Activated B cell treated with CpG ODN at 0.5 μM for 24 hours (primary cell): ENCODE measurements around the gene ATP10D. TPM values are rescaled to one million over a fixed set of nuclear protein-coding genes. Genes with fewer than 3 reads are reported as not detected.

Experiments
- ATAC-seq: fragments of 200-7000 bp; cut with Tn5 transposase; one replicate; pipeline ENCODE4 v1.10.0; 2021; ENCODE audit warnings: low read depth, mild to moderate bottlenecking, moderate library complexity
- CTCF ChIA-PET: fragments of 350-600 bp; sonication (Branson Sonifier 250); formaldehyde crosslinking; loops from one replicate; lab custom pipeline; 2021; ENCODE audit warnings: antibody characterized with exemption; lab: Charles Lee
- POLR2A ChIA-PET: fragments of 350-600 bp; sonication (Branson Sonifier 250); formaldehyde crosslinking; loops from one replicate; lab custom pipeline; 2021; ENCODE audit warnings: antibody characterized with exemption; lab: Charles Lee
- DNase-seq: peaks from one replicate; pipeline ENCODE4 v3.0.0; 2022
- H3K27ac Mint-ChIP-seq: one replicate; pipeline ENCODE4 v1.8.0; 2020; ENCODE audit warnings: mixed read lengths
- H3K27me3 Mint-ChIP-seq: one replicate; pipeline ENCODE4 v1.8.0; 2021; ENCODE audit warnings: mixed read lengths
- H3K36me3 Mint-ChIP-seq: one replicate; pipeline ENCODE4 v1.8.0; 2021; ENCODE audit warnings: low read depth, mixed read lengths
- H3K4me1 Mint-ChIP-seq: one replicate; pipeline ENCODE4 v1.8.0; 2021; ENCODE audit warnings: mixed read lengths
- H3K4me3 Mint-ChIP-seq: one replicate; pipeline ENCODE4 v1.8.0; 2020; ENCODE audit warnings: mild to moderate bottlenecking, mixed read lengths
- H3K9me3 Mint-ChIP-seq: one replicate; pipeline ENCODE4 v1.8.0; 2020; ENCODE audit warnings: mixed read lengths
- CTCF ChIP-seq: fragments of 200-600 bp; IDR thresholded peaks from one replicate; pipeline ENCODE4 v1.8.0; 2022; ENCODE audit warnings: antibody characterized with exemption, mild to moderate bottlenecking
- intact Hi-C: fragments of 100-400 bp; cut with micrococcal nuclease; formaldehyde crosslinking; loops from one replicate; pipeline ENCODE4 v1.15.1; 2024
- total RNA-seq: library from RNA; stranded (reverse); gene quantifications from 2 replicates; pipeline ENCODE4 v1.2.3, GENCODE V29; 2022

Gene ATP10D
- total RNA-seq, 1 donor from 2014 or later, result 31.6 TPM

DNA sequence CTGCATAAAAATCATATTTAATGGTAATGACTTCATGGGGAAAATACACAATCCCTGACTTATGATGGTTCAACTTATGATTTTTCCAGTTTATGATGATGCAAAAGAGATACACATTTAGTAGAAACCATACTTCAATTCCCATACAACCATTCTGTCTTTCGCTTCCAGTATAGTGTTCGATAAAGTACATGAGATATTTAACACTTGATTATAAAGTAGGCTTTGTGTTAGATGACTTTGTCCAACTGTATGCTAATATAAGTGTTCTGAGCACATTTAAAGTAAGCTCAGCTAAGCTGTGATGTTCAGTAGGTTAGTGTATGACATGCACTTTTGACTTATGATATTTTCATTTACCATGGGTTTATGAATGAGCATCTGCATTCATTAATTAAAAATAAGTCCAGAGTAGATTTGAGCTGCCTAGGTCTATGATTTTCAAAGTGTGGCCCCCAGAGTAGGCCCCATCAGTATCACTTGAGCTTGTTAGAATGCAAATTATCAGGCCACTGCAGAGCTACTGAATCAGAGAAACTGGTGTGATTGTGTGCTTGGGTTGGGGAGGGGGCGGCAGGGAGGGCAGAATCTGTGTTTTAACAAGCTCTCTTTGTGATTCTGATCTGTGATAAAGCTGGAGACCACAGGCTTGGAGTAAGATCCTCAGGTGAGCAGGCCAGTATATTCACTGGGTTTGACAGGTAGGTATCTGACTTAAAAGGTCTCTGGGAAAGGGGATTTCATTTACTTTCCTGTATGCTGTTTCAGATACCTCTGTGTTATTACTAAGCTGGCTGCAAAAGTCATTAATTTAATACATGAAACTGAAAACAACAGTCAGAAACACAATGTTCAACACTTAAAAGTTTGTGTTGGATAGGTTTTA is 8.4 kb downstream of the ATP10D start:
- Mint-ChIP-seq H3K4me3 (peak overlapping the region; percentile 59), H3K36me3 (peaks cover 13% of the 10 kb centered on the region), H3K9me3 (peaks cover 8% of the 10 kb centered on the region), H3K27me3 (no peaks in the 10 kb centered on the region), H3K27ac (peak overlapping the region; percentile 80), H3K4me1 (peaks cover 60% of the 10 kb centered on the region)
- ATAC-seq (peak; percentile 49), DNase-seq (no peak)
- ChIA-PET CTCF (interaction anchor here (0.6 to 1.8 kb wide), 5 partner anchors 8 to 71 kb away, joined by 3 to 9 read pairs (median 4); partner anchors contain the start of genes ATP10D and COMMD8), POLR2A (interaction anchor here (0.9 to 2.6 kb wide), 5 partner anchors 8 to 70 kb away, joined by 3 to 12 read pairs (median 6); partner anchors contain the start of genes ATP10D and COMMD8)
- no peak for TF ChIP-seq CTCF
- intact Hi-C loops, result loop anchor here (1.0 kb wide), 1 partner anchor 8 kb away; the partner anchor contains the start of gene ATP10D

- Mint-ChIP-seq H3K4me1 (peaks cover 54% of the 10 kb centered on the region), H3K27ac (peak overlapping the region; percentile 80), H3K36me3 (peaks cover 10% of the 10 kb centered on the region), H3K27me3 (no peaks in the 10 kb centered on the region), H3K9me3 (peaks cover 3% of the 10 kb centered on the region), H3K4me3 (no peak overlapping the region)
- no peak for ATAC-seq
- POLR2A ChIA-PET, result interaction anchor here (1.0 to 2.6 kb wide), 4 partner anchors 9 to 38 kb away, joined by 3 to 12 read pairs (median 6); partner anchors contain the start of genes ATP10D and COMMD8
- intact Hi-C loops, result loop anchor here (1.0 kb wide), 1 partner anchor 9 kb away; the partner anchor contains the start of gene ATP10D
- CTCF ChIA-PET, result interaction anchor here (0.7 to 1.8 kb wide), 4 partner anchors 9 to 70 kb away, joined by 3 to 9 read pairs (median 4); partner anchors contain the start of genes ATP10D and COMMD8
- no peak for TF ChIP-seq CTCF
- no peak for DNase-seq
Observed at GRCh38 chr4:47494124-47494430, 9.0 kb downstream of the ATP10D start.

DNA sequence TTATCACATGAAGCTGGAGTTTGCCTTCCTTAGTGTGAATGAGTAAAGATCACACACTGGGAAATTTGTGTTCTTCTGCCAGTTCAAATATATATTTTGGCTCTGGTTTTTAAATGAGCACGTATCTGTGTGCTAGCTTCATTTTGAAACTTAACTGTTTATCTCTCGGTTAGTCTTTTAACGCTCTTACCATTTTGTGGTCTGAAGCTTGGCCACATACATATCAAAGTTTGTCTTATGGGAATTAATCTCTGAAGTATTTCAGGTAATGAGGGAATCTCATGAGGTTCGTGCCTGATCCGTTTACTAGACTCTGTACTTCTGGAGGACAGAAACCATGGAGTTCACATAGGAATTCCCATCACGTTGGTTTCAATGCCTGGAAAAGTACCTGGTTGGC is 13.8 kb downstream of the ATP10D start:
- Mint-ChIP-seq H3K4me1 (peaks cover 19% of the 10 kb centered on the region), H3K36me3 (peaks cover 4% of the 10 kb centered on the region), H3K4me3 (no peak overlapping the region), H3K9me3 (no peaks in the 10 kb centered on the region), H3K27me3 (no peaks in the 10 kb centered on the region), H3K27ac (no peak overlapping the region)
- CTCF ChIA-PET, result interaction anchor here (1.3 kb wide), 1 partner anchor 12 kb away, joined by 3 read pairs; no protein-coding TSS in a partner anchor
- no peak for ATAC-seq
- POLR2A ChIA-PET, result interaction anchor here (0.6 to 5.2 kb wide), 5 partner anchors 9 to 36 kb away, joined by 3 to 40 read pairs (median 4); partner anchors contain the start of genes ATP10D and COMMD8
- TF ChIP-seq CTCF, result no peak
- no peak for DNase-seq
- intact Hi-C loops, result loop anchor here (1.0 kb wide), 4 partner anchors 9 to 36 kb away; partner anchors contain the start of genes ATP10D and COMMD8

- POLR2A ChIA-PET, result interaction anchor here (1.1 to 5.2 kb wide), 4 partner anchors 10 to 37 kb away, joined by 3 to 40 read pairs (median 7); partner anchors contain the start of genes ATP10D and COMMD8
- DNase-seq (no peak), ATAC-seq (peak; percentile 76)
- CTCF ChIA-PET, result interaction anchor here (0.6 to 1.1 kb wide), 3 partner anchors 11 to 886 kb away, joined by 3 read pairs; no protein-coding TSS in a partner anchor
- H3K36me3 Mint-ChIP-seq, result peaks cover 8% of the 10 kb centered on the region
- H3K27ac Mint-ChIP-seq, result no peak overlapping the region
- no peaks in the 10 kb centered on the region for H3K27me3 Mint-ChIP-seq
- no peaks in the 10 kb centered on the region for H3K9me3 Mint-ChIP-seq
- H3K4me3 Mint-ChIP-seq, result no peak overlapping the region
- no peak for TF ChIP-seq CTCF
- intact Hi-C loops, result loop anchor here (1.0 to 2.0 kb wide), 5 partner anchors 9 to 36 kb away; partner anchors contain the start of genes ATP10D and COMMD8
- peaks cover 12% of the 10 kb centered on the region for H3K4me1 Mint-ChIP-seq
Observed at GRCh38 chr4:47499700-47500099, 14.6 kb downstream of the ATP10D start.
